PFSK-1 (cell line): ENCODE results near the gene TIGAR.

Experiments
- POLR2AphosphoS5 ChIP-seq: IDR thresholded peaks from 2 replicates; pipeline ENCODE4 v1.6.1; 2012; ENCODE audit warnings: low read depth, mild to moderate bottlenecking, control low read depth, low read length, moderate library complexity
- TF ChIP-seq, protein P1 (sequence below), 2 experiments: IDR thresholded peaks; 2 replicates each; pipeline versions ENCODE4 v1.6.1 to v1.8.0; 2011 to 2012; ENCODE audit warnings: low read depth in 2 of 2, low read length in 2 of 2, control low read depth in 1 of 2, inconsistent platforms in 1 of 2, mild to moderate bottlenecking in 1 of 2, moderate library complexity in 1 of 2; ENCODE audit not compliant: insufficient read depth in 1 of 2

DNA sequence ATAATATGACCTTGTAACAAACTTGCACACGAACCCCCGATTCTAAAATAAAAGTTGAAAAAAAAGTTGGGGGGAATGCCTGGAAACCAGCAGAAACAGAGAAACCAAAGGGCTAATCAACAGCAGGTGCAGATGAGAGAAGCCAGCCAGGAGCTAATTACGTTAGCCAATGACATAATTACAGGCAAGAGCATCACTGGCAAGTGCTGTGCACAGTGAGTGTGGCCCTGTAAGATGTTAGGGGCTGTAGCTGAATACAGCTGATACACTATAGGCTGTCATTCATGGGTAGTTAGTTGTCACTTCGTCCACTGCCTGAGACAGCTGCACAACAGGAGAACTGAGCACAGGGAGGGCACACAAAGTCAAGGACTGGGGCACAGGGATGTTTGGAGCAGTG lies 65.8 kb downstream of the TIGAR start:
- TF ChIP-seq, protein P1, sequence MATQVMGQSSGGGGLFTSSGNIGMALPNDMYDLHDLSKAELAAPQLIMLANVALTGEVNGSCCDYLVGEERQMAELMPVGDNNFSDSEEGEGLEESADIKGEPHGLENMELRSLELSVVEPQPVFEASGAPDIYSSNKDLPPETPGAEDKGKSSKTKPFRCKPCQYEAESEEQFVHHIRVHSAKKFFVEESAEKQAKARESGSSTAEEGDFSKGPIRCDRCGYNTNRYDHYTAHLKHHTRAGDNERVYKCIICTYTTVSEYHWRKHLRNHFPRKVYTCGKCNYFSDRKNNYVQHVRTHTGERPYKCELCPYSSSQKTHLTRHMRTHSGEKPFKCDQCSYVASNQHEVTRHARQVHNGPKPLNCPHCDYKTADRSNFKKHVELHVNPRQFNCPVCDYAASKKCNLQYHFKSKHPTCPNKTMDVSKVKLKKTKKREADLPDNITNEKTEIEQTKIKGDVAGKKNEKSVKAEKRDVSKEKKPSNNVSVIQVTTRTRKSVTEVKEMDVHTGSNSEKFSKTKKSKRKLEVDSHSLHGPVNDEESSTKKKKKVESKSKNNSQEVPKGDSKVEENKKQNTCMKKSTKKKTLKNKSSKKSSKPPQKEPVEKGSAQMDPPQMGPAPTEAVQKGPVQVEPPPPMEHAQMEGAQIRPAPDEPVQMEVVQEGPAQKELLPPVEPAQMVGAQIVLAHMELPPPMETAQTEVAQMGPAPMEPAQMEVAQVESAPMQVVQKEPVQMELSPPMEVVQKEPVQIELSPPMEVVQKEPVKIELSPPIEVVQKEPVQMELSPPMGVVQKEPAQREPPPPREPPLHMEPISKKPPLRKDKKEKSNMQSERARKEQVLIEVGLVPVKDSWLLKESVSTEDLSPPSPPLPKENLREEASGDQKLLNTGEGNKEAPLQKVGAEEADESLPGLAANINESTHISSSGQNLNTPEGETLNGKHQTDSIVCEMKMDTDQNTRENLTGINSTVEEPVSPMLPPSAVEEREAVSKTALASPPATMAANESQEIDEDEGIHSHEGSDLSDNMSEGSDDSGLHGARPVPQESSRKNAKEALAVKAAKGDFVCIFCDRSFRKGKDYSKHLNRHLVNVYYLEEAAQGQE (IDR thresholded peaks at IDR 0.05; ENCODE audit: insufficient read depth in 1 of 2, low read depth in 2 of 2, low read length in 2 of 2), result no peak
- no peak for TF ChIP-seq POLR2AphosphoS5
